Lower leg skin (tissue), 3 donors: Measurements from ENCODE around the gene RAPGEF6.
"Not testable (repeated sequence)": the region's sequence is repeated elsewhere in the genome, so short reads cannot be mapped to it uniquely, and the experiment has no call there.

Experiments
- POLR2A ChIP-seq, 2 donors: fragments of 450-650 bp; IDR thresholded peaks; one replicate each; pipeline ENCODE4 v1.6.1; 2016 to 2017; ENCODE audit warnings: antibody characterized with exemption in 2 of 2, mild to moderate bottlenecking in 1 of 2, moderate library complexity in 1 of 2
- TF ChIP-seq, protein P1 (sequence below), 3 donors: fragments of 450-650 bp; IDR thresholded peaks; one replicate each; pipeline ENCODE4 v1.5.1; 2016; ENCODE audit warnings: antibody characterized with exemption in 3 of 3, mild to moderate bottlenecking in 3 of 3, moderate library complexity in 2 of 3

GRCh38 chr5:131593436-131593835 lies 41.6 kb downstream of the RAPGEF6 start:
- TF ChIP-seq, protein P1, sequence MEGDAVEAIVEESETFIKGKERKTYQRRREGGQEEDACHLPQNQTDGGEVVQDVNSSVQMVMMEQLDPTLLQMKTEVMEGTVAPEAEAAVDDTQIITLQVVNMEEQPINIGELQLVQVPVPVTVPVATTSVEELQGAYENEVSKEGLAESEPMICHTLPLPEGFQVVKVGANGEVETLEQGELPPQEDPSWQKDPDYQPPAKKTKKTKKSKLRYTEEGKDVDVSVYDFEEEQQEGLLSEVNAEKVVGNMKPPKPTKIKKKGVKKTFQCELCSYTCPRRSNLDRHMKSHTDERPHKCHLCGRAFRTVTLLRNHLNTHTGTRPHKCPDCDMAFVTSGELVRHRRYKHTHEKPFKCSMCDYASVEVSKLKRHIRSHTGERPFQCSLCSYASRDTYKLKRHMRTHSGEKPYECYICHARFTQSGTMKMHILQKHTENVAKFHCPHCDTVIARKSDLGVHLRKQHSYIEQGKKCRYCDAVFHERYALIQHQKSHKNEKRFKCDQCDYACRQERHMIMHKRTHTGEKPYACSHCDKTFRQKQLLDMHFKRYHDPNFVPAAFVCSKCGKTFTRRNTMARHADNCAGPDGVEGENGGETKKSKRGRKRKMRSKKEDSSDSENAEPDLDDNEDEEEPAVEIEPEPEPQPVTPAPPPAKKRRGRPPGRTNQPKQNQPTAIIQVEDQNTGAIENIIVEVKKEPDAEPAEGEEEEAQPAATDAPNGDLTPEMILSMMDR (IDR thresholded peaks at IDR 0.05): not testable (repeated sequence)
- TF ChIP-seq POLR2A (IDR thresholded peaks at IDR 0.05): not testable (repeated sequence)
